Thyroid gland (tissue), 4 donors: ENCODE data around the gene SDHB.

Experiments
- CTCF ChIP-seq, 6 experiments: fragments of 200-600 bp in 3 of 6; fragments of 450-650 bp in 3 of 6; sonication (generic) in 3 of 6; IDR thresholded peaks; one replicate each; pipeline ENCODE4 v1.5.1; 2016 to 2019; ENCODE audit warnings: antibody characterized with exemption in 6 of 6, mild to moderate bottlenecking in 2 of 6, inconsistent platforms in 1 of 6, moderate library complexity in 1 of 6
- POLR2A ChIP-seq, 2 donors: fragments of 450-650 bp; IDR thresholded peaks; one replicate each; pipeline ENCODE4 v1.6.1; 2017; ENCODE audit warnings: antibody characterized with exemption in 2 of 2, mild to moderate bottlenecking in 2 of 2, moderate library complexity in 1 of 2

- TF ChIP-seq CTCF (IDR thresholded peaks at IDR 0.05) (peak in 1 of 6 experiments; percentile 6), POLR2A (IDR thresholded peaks at IDR 0.05) (no peak)
Measured at GRCh38 chr1:16986962-16987361, 66.9 kb downstream of the SDHB start.
